HepG2 (cell line): ENCODE results near the gene AEN. TPM values are rescaled to one million over a fixed set of nuclear protein-coding genes. Genes with fewer than 3 reads are reported as not detected.

ENCODE experiments used
- CC2D1A ChIP-seq: sonication (generic); formaldehyde crosslinking; IDR thresholded peaks from 2 replicates; pipeline ENCODE4 v1.8.1; 2023; ENCODE audit warnings: mild to moderate bottlenecking, missing genetic modification reagents
- FOXK2 ChIP-seq: fragments of 450-650 bp; IDR thresholded peaks from 2 replicates; pipeline ENCODE4 v1.6.1; 2016
- HOXA5 ChIP-seq: sonication (generic); formaldehyde crosslinking; IDR thresholded peaks from 2 replicates; pipeline ENCODE4 v1.4.0; 2020; ENCODE audit warnings: missing genetic modification reagents
- ISL2 ChIP-seq: sonication (generic); formaldehyde crosslinking; IDR thresholded peaks from 2 replicates; pipeline ENCODE4 v1.5.0; 2020; ENCODE audit warnings: missing genetic modification reagents
- MXI1 ChIP-seq: IDR thresholded peaks from 3 replicates; pipeline ENCODE4 v1.6.1; 2012; ENCODE audit warnings: low read depth, low read length, inconsistent platforms, borderline replicate concordance
- NR2F6 ChIP-seq, 2 experiments: IDR thresholded peaks; 2 replicates each; pipeline ENCODE4 v1.6.1; 2016; ENCODE audit warnings: antibody characterized with exemption in 1 of 2, mild to moderate bottlenecking in 1 of 2
- POGZ ChIP-seq: sonication (generic); formaldehyde crosslinking; IDR thresholded peaks from 2 replicates; pipeline ENCODE4 v1.4.0; 2020; ENCODE audit warnings: mild to moderate bottlenecking, missing genetic modification reagents
- POLR2AphosphoS2 ChIP-seq: IDR thresholded peaks from 2 replicates; pipeline ENCODE4 v1.6.1; 2011; ENCODE audit warnings: low read depth, low read length, improper control_type of control experiment
- PRMT3 ChIP-seq: sonication (generic); formaldehyde crosslinking; IDR thresholded peaks from 2 replicates; pipeline ENCODE4 v1.8.1; 2022; ENCODE audit warnings: low read depth, mild to moderate bottlenecking, moderate library complexity, missing genetic modification reagents, borderline replicate concordance
- RXRB ChIP-seq: IDR thresholded peaks from 2 replicates; pipeline ENCODE4 v1.6.1; 2016; ENCODE audit warnings: borderline replicate concordance, missing genetic modification reagents, missing compliant biosample characterization
- ZFP62 ChIP-seq: sonication (generic); formaldehyde crosslinking; IDR thresholded peaks from 2 replicates; pipeline ENCODE4 v1.4.0; 2020; ENCODE audit warnings: missing genetic modification reagents
- ZNF33A ChIP-seq: sonication (generic); formaldehyde crosslinking; IDR thresholded peaks from 2 replicates; pipeline ENCODE4 v1.5.1; 2020; ENCODE audit warnings: missing genetic modification reagents, mild to moderate bottlenecking, moderate library complexity, borderline replicate concordance
- ZNF724P ChIP-seq: sonication (generic); formaldehyde crosslinking; IDR thresholded peaks from 2 replicates; pipeline ENCODE4 v1.8.0; 2022; ENCODE audit warnings: missing genetic modification reagents, borderline replicate concordance
- ZNF775 ChIP-seq: sonication (generic); formaldehyde crosslinking; IDR thresholded peaks from 2 replicates; pipeline ENCODE4 v1.4.0; 2020; ENCODE audit warnings: missing genetic modification reagents, mild to moderate bottlenecking, moderate library complexity, borderline replicate concordance
- polyA plus RNA-seq, 8 experiments: library from polyadenylated mRNA; depleted of rRNA in 3 of 8; stranded (reverse) in 7 of 8; unstranded in 1 of 8; fragments of >200 nt; fragmentation: Illumina TruSeq in 4 of 8; extraction: Trizol in 4 of 8; gene quantifications; 2 replicates each; pipeline versions ENCODE4 v1.2.1 to v1.2.3, GENCODE V29; 2011 to 2016; ENCODE audit warnings: low read depth in 4 of 8, missing spikeins in 1 of 8, mixed read lengths in 1 of 8; ENCODE audit not compliant: insufficient read depth in 1 of 8
- total RNA-seq, 5 experiments: library from RNA; depleted of rRNA; stranded (reverse); fragments of >200 nt; fragmentation: Illumina TruSeq; extraction: Trizol; gene quantifications; 2 replicates each; pipeline ENCODE4 v1.2.3, GENCODE V29; 2016; ENCODE audit warnings: low read depth in 1 of 5
- TF ChIP-seq, protein P1 (sequence below): sonication (generic); formaldehyde crosslinking; IDR thresholded peaks from 2 replicates; pipeline ENCODE4 v1.4.0; 2020; ENCODE audit warnings: mild to moderate bottlenecking, low read depth, missing genetic modification reagents
- TF ChIP-seq, protein P2 (sequence below): sonication (generic); formaldehyde crosslinking; IDR thresholded peaks from 2 replicates; pipeline ENCODE4 v1.9.0; 2021; ENCODE audit warnings: missing genetic modification reagents, borderline replicate concordance
- TF ChIP-seq, protein P3 (sequence below): IDR thresholded peaks from 2 replicates; pipeline ENCODE4 v1.6.1; 2018; ENCODE audit warnings: missing genetic modification reagents
- TF ChIP-seq, protein P4 (sequence below): IDR thresholded peaks from 2 replicates; pipeline ENCODE4 v1.6.1; 2016; ENCODE audit warnings: missing compliant biosample characterization, missing genetic modification reagents, borderline replicate concordance
- TF ChIP-seq, protein P5 (sequence below): sonication (generic); formaldehyde crosslinking; IDR thresholded peaks from 2 replicates; pipeline ENCODE4 v1.8.0; 2022; ENCODE audit warnings: mild to moderate bottlenecking, missing genetic modification reagents, moderate library complexity
- TF ChIP-seq, protein P6 (sequence below): sonication (generic); formaldehyde crosslinking; conservative IDR thresholded peaks from 2 replicates; pipeline ENCODE4 v1.5.0; 2020; ENCODE audit warnings: missing genetic modification reagents

Gene AEN
- total and polyA plus RNA-seq, 2 of the 13 experiments (the other 11 are each of a cell fraction or from before 2014, with no cell fraction given), result 51.3 to 118 TPM

DNA sequence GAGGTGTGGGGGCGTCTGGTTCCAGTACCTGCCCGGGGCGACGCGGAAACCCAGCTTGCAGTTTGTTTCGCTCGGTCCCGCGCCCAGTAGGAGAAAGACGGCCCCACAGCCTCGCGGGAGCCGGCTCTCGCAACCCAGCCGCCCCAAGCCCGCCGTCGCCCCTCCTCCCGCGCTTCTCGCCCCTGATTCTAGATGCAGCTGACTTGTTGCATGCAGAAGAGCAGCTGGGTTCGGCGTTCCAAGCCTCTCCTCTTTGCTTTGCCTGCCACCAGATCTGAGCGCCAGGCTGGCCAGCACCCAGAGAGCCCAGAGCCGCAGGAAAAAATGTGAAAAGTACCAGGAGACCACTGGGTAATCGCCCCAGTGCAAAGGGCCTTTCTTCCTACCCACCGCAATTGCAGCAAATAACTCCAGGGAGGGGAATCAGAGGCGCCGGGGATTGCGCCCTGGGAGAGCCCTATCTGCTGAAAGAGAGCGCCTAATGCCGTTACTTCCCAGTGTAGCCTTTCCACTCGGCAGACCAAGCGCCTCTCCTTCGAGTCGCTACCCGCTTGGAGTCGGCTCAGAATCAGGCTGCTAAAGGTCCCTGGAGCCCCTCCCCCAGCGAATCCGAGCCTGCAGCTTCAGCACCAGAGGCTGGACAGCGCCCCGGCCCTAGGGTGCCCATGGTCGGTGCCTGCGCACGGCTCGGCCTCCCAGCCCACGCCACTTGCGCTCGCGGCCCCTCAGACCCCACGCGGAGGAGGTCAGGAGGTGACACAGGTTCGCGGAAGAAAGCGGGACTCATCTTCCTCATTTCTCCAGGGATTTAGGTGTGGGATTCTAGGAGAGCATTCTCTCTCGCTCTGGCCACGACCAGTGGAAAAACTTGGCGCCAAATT is 15.7 kb upstream of the AEN start (continued):
- no peak for TF ChIP-seq NR2F6 (IDR thresholded peaks at IDR 0.05)
- no peak for TF ChIP-seq NR2F6 (CRISPR knock-in tag; IDR thresholded peaks at IDR 0.05)
- TF ChIP-seq, protein P1, sequence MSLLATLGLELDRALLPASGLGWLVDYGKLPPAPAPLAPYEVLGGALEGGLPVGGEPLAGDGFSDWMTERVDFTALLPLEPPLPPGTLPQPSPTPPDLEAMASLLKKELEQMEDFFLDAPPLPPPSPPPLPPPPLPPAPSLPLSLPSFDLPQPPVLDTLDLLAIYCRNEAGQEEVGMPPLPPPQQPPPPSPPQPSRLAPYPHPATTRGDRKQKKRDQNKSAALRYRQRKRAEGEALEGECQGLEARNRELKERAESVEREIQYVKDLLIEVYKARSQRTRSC (CRISPR knock-in tag), result no peak
- no peak for TF ChIP-seq ZNF775
- 0 out of 2 replicates have a peak, but pooled peaks have one; percentile 46 for TF ChIP-seq PRMT3 (CRISPR knock-in tag)
- TF ChIP-seq, protein P2, sequence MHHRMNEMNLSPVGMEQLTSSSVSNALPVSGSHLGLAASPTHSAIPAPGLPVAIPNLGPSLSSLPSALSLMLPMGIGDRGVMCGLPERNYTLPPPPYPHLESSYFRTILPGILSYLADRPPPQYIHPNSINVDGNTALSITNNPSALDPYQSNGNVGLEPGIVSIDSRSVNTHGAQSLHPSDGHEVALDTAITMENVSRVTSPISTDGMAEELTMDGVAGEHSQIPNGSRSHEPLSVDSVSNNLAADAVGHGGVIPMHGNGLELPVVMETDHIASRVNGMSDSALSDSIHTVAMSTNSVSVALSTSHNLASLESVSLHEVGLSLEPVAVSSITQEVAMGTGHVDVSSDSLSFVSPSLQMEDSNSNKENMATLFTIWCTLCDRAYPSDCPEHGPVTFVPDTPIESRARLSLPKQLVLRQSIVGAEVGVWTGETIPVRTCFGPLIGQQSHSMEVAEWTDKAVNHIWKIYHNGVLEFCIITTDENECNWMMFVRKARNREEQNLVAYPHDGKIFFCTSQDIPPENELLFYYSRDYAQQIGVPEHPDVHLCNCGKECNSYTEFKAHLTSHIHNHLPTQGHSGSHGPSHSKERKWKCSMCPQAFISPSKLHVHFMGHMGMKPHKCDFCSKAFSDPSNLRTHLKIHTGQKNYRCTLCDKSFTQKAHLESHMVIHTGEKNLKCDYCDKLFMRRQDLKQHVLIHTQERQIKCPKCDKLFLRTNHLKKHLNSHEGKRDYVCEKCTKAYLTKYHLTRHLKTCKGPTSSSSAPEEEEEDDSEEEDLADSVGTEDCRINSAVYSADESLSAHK (CRISPR knock-in tag), result no peak
- TF ChIP-seq CC2D1A, result no peak
- TF ChIP-seq POGZ, result no peak
- TF ChIP-seq ZNF33A, result no peak
- TF ChIP-seq ZFP62 (CRISPR knock-in tag), result no peak
- TF ChIP-seq, protein P3, sequence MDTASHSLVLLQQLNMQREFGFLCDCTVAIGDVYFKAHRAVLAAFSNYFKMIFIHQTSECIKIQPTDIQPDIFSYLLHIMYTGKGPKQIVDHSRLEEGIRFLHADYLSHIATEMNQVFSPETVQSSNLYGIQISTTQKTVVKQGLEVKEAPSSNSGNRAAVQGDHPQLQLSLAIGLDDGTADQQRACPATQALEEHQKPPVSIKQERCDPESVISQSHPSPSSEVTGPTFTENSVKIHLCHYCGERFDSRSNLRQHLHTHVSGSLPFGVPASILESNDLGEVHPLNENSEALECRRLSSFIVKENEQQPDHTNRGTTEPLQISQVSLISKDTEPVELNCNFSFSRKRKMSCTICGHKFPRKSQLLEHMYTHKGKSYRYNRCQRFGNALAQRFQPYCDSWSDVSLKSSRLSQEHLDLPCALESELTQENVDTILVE (CRISPR knock-in tag), result no peak
- no peak for TF ChIP-seq POLR2AphosphoS2
- TF ChIP-seq ZNF724P (CRISPR knock-in tag), result no peak
- 0 out of 2 replicates have a peak, but pooled peaks have one; percentile 66 for TF ChIP-seq HOXA5
- TF ChIP-seq FOXK2, result no peak
- peak; percentile 47; the same call in 1 of the 2 replicates for TF ChIP-seq RXRB (CRISPR knock-in tag)
- TF ChIP-seq, protein P4, sequence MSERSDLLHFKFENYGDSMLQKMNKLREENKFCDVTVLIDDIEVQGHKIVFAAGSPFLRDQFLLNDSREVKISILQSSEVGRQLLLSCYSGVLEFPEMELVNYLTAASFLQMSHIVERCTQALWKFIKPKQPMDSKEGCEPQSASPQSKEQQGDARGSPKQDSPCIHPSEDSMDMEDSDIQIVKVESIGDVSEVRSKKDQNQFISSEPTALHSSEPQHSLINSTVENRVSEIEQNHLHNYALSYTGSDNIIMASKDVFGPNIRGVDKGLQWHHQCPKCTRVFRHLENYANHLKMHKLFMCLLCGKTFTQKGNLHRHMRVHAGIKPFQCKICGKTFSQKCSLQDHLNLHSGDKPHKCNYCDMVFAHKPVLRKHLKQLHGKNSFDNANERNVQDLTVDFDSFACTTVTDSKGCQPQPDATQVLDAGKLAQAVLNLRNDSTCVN (CRISPR knock-in tag), result 0 out of 2 replicates have a peak, but pooled peaks have one; percentile 58
- TF ChIP-seq, protein P5, sequence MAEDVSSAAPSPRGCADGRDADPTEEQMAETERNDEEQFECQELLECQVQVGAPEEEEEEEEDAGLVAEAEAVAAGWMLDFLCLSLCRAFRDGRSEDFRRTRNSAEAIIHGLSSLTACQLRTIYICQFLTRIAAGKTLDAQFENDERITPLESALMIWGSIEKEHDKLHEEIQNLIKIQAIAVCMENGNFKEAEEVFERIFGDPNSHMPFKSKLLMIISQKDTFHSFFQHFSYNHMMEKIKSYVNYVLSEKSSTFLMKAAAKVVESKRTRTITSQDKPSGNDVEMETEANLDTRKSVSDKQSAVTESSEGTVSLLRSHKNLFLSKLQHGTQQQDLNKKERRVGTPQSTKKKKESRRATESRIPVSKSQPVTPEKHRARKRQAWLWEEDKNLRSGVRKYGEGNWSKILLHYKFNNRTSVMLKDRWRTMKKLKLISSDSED, result no peak
- TF ChIP-seq MXI1, result no peak
- no peak for TF ChIP-seq ISL2 (CRISPR knock-in tag)
- TF ChIP-seq, protein P6, sequence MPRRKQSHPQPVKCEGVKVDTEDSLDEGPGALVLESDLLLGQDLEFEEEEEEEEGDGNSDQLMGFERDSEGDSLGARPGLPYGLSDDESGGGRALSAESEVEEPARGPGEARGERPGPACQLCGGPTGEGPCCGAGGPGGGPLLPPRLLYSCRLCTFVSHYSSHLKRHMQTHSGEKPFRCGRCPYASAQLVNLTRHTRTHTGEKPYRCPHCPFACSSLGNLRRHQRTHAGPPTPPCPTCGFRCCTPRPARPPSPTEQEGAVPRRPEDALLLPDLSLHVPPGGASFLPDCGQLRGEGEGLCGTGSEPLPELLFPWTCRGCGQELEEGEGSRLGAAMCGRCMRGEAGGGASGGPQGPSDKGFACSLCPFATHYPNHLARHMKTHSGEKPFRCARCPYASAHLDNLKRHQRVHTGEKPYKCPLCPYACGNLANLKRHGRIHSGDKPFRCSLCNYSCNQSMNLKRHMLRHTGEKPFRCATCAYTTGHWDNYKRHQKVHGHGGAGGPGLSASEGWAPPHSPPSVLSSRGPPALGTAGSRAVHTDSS (CRISPR knock-in tag), result no peak
